HG02981 (cell line): Measurements from ENCODE around the gene KLC1.
A peak's percentile ranks its signal among the peaks of the same experiment; 100 is the strongest.

Experiments
- ATAC-seq: cut with Tn5 transposase; IDR thresholded peaks from one replicate; pipeline ENCODE4 v1.9.1; 2021; ENCODE audit warnings: mild to moderate bottlenecking, moderate library complexity; ENCODE audit not compliant: unreplicated experiment

Gene KLC1

DNA sequence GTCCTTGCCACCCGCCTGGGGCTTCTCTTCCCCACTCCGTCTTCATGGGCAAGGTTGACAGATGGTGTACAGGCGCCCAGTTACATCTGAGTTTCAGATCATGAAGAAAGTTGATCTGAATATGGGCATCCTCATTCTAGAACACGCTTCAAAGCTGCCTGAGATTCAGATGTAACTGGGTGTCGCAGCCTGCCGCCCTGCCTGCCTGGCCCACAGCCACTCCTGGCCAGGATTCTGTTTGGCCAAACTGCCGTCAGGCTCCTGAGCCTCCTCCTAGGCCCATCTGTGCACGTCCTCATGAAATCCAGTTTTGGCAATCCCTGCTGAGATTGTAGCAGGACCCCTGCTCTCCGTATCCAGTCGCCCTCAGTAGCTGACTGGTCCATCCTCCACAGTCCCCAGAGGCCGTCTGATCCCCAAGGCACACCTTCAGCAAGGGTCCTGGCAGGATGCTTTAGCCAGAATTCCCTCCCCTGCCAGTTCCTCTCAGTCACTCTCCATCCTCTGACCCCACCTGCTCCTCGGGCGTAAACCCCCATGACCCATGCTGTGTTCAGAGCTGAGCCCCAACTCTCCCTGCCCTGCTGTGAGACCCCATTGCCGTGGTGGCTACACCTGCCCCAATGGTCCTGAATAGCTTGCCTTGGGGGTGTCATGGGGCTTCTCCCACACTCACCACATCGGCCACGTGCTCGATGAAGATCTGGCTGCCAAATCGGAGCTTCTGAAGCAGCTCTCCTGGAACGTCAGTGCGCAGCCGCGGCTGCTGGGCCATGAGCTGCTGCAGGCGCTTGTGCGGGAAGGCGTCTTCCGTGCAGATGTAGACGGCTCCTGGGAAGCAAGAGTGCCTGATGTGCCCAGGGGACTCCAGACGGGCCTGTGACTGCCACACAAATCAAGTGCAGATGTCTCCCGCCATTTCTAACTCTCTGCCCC lies 73.8 kb downstream of the KLC1 start:
- no peak for ATAC-seq

DNA sequence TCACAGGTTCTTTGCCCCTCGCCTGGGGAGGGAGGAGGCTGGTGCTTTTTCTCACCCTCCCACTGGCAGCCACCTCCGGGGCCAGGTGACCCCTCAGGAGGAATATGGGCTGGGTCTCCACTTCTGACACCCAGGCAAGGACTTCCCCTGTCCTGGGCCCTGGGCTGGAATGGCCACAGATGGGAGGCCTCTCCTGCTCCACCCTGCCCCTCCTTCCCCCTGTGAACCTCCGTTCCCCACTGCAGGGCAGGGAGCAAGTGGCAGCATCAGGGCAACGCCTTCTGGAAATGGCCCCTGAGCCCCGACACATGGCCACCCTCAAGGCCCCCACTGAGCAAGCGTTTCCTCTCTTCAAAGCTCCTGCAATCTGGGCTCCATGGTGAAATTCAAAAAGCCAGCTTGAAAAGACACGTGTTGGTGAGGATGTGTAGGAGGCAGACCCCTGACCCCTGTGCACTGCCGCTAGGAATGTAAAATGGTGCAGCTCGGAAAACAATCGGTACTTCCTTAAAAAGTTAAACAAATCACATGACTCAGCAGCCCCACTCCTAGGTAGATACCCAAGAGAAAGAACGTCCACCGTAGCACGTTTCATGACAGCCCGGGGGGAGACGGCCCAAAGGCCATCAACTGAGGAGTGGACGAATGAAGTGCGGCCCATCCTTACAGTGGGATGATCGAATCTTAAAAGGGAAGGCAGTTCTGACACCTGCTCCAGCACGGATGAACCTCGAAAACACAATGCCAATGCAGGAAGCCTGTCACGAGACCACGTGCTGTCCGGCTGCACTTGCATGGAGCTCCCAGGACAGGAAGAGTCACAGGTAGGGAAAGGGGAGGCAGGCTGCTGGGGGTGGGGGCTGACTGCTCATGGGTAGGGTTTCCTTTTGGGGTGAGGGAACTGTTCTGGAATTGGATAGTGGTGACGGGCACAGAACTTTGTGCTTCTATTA lies 74.7 kb downstream of the KLC1 start:
- ATAC-seq = no peak

DNA sequence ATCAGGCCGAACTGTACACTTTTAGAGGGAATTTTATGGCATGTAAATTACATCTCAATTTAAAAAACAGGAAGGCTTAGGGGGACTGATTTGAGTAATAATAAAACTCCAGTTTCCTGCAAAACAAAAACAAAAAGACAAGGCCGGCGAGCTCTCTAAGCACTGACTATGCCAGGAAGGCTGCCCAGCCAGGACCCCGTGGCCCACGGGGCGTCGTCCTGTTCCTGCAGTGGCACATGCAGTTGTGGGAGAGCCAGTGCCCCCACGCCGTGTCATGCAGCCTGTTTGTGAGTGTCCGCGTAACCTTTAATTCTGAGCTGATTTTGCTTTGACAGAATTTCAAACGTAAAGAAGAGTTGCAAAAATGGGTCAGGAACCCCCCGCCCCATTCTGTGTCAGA lies 75.7 kb downstream of the KLC1 start:
- no peak for ATAC-seq

- ATAC-seq = no peak
Observed at GRCh38 chr14:103705118-103705503, 76.1 kb downstream of the KLC1 start.

- no peak for ATAC-seq
Observed at GRCh38 chr14:103705504-103706284, 76.7 kb downstream of the KLC1 start.

DNA sequence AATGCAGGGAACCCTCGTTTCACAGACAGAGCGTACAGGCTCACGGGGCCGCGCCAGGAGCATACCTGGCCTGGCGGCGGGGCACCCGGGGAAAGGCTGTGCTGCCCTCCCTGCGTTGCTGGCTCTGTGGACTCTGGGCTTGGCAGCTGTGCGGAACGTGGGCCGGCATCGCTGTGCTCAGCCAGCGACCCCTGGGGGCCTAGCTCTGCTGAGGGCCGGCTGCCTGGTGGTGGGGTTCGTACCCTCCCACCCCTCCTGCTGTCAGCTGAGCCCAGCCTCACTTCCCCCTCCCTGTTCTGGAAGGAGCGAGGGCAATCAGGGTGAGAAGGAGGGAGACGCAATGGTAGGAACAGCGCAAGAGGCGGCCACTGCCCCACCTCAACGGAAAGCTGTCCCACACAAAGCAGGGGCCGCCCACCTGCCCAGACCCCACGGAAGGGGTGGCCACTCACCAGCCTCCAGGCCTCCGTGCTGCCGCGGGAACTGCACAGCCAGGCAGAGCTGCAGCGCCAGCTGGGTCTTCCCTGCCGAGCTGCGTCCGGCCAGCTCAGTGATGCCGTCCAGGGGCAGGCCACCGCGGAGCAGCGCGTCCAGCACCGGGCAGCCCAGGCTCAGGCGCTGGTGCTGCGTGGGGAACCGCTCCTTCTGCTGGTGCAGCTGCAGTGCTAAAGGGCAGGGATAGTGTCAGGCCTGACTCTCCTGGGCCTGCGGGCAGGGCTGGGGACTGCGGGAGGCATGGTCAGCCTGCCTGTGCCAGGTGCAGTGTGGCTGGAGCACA lies 77.7 kb downstream of the KLC1 start:
- ATAC-seq = no peak

DNA sequence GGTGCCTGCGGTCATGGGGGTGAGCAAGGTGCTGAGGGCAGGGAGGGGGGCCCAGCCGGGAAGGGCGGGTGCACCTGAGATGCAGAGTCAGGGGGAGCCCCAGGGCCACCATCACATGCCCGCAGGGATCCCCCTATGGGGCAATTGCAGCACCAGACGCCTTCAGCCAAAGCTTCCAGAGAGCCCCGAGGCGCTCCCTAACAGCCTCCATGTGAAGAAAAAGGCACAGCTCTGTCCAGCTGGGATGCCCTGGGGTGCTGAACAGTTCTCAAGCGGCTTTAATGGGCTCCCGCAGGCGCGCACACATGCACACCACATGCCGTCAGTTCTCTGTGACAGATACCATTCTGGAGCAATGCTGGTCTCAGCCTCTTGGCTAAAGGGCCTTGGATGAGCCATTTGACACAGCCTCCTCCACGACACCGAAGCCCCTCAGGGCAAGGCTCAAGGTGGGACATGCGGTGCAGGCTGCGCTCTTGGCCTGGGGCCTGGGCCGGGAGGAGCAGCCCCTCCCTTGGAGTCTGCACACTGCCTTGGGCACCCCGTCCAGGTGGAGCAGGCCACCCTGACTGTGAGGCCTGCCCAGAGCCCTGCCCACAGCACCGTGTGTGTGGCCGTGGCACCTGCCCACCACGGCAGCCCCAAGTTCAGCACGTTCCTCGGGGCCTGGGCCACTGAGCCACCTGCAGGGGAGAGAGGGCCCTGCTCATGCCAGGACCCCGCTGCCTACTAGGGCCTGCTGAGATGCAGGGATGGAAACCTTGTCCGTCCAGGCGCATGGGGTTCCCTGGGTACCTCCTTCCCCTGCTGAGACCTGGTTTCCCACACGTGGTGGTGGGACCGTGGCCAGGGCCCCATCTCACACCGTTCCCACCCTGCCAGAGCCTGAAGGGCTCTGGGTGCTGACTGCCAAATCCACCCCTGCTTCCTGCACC lies 78.6 kb downstream of the KLC1 start:
- no peak for ATAC-seq

GRCh38 chr14:103708750-103709187 lies 79.8 kb downstream of the KLC1 start:
- ATAC-seq = no peak

- no peak for ATAC-seq
Observed at GRCh38 chr14:103709814-103710213, 80.8 kb downstream of the KLC1 start.

DNA sequence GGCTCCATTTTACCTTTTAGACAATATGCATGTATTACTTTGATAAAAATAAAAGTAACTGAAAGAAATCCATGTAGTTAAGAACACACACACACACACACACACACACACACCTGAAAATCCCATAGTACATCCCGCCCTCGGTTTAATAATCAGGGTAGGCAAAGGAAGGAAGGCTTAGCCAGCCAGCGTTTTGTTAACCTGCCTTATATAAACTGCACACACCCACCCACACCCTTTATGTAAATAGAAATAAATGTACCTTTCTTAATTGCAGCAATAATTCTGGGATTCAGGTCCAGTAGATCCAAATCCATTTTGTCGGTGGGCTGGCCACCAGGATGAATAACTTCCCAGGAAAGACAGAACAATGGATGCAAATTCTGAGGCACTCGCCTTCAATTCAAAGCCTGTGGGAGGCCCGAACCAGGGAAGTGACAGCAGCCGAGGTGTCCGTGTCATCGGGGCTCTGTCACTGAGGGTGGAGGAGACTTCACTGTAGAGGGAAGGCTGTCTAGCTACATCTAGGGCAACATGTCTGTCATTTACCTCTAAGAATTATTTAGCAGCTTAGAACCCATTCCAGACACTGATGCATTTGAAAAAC lies 81.9 kb downstream of the KLC1 start:
- ATAC-seq = no peak

- no peak for ATAC-seq
Observed at GRCh38 chr14:103711516-103712431, 82.8 kb downstream of the KLC1 start.

- ATAC-seq = no peak
Observed at GRCh38 chr14:103712633-103713247, 83.7 kb downstream of the KLC1 start.

DNA sequence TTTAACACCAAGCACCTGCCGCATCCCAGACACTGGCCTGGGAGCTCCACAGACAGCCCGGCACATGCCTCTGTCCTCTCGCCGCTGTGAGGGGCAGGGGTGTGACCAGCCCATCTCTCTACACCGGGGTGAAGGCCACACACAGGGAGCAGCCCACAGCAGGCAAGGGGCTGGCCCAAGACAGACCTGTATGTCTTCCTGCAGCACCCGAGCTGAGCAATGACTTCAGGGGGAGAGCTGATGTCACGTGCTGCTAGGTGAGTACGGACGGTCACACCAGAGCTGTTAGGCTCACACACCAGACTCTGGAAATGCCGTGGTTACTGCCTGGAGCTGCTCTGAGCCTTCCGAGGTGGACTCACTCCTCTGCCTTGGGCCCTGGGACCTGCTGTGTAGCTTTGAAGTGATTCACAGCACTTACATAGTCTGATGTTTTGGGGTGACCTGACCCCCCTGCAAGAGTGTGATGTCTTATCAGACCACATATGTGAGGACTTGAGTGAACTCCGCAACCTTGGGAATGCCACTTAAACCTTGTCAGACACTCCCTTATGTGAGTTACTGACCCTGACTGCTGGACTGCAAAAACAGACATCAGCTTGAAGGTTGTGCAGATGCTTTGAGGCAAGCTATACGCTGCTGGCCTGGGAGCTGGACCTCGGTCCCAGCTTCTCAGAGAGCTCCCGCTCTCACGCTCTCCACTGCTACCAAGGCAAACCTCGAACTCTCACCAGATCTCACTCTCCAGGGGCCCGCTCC lies 84.5 kb downstream of the KLC1 start:
- ATAC-seq = no peak

GRCh38 chr14:103714063-103714724 lies 85.2 kb downstream of the KLC1 start:
- no peak for ATAC-seq

DNA sequence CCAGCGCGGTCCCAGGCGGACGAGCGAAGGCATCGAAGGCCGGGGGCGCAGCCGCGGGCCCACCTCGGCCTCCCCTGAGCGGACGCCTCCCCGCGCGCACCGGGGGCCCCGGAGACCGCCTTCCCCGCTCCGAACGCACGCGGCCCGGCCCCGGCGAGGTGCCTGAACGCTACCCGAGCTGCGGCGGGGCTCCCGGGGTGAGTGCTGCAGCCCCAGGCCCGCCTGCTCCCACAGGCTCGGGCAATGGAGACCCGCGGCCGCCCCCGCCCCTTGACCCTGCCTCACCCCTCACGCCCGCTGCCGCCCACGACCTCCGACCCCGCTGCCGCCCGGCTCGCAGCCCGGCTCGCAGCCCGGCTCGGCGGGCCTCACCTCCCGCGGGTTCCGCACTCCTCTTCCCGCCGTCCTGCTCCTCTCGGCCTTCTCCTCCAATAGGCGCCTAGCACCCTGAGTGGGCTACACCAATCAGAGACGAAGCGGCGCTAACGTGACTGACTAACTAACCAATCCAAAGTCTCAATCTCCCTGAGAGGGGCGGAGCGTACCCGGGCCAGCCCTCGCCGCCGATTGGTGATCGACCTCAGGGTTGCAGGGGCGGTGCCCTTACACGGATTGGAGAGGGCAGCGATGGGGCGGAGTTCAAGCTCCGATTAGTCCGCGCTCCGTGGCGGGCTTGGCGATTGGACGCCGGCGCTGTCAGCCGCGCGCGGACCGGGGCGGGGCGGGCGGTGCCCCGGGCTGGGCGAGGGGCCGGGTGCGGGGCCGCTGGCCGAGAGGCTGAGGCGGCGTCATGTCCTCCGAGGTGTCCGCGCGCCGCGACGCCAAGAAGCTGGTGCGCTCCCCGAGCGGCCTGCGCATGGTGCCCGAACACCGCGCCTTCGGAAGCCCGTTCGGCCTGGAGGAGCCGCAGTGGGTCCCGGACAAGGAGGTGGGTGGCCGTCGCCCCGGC lies 86.3 kb downstream of the KLC1 start, which contains the start of the genes XRCC3 and ZFYVE21:
TSS of gene XRCC3 (minus strand) at position 400 of the 949 bp plus-strand sequence. CDS start 4,364 bp downstream, outside the sequence.
TSS of gene ZFYVE21 (plus strand) at position 759 of the 949 bp plus-strand sequence. CDS start at position 791, 32 bp downstream.
- ATAC-seq = peak; percentile 94
